MG63 (cell line): ENCODE measurements around the gene ZNF595. TPM values are rescaled to one million over a fixed set of nuclear protein-coding genes. Genes with fewer than 3 reads are reported as not detected.
"Not testable (repeated sequence)": the region's sequence is repeated elsewhere in the genome, so short reads cannot be mapped to it uniquely, and the experiment has no call there.

ENCODE experiments used
- DNase-seq: peaks from one replicate; pipeline ENCODE4 v3.0.0-alpha.2; 2020
- H3K27me3 ChIP-seq: fragments of 250-450 bp; sonication (Bioruptor Pico); 2 replicates; pipeline ENCODE4 v1.5.1; 2020; ENCODE audit warnings: mild to moderate bottlenecking, moderate library complexity
- H3K36me3 ChIP-seq: fragments of 250-450 bp; sonication (Bioruptor Pico); 2 replicates; pipeline ENCODE4 v1.5.1; 2020; ENCODE audit warnings: mild to moderate bottlenecking, moderate library complexity
- H3K4me3 ChIP-seq: fragments of 250-450 bp; sonication (Bioruptor Pico); 2 replicates; pipeline ENCODE4 v1.5.1; 2020; ENCODE audit warnings: mild to moderate bottlenecking, moderate library complexity
- H3K9me3 ChIP-seq: fragments of 250-450 bp; sonication (Bioruptor Pico); 2 replicates; pipeline ENCODE4 v1.5.1; 2020; ENCODE audit warnings: mild to moderate bottlenecking, moderate library complexity
- total RNA-seq: library from RNA; depleted of rRNA; stranded (reverse); fragments of >200 nt; shearing (Covaris generic); gene quantifications from 2 replicates; pipeline ENCODE4 v1.2.3, GENCODE V29; 2014; ENCODE audit warnings: low replicate concordance; rRNA removed

Gene ZNF595
- total RNA-seq = 2.5 and 6.6 TPM in 2 replicates

DNA sequence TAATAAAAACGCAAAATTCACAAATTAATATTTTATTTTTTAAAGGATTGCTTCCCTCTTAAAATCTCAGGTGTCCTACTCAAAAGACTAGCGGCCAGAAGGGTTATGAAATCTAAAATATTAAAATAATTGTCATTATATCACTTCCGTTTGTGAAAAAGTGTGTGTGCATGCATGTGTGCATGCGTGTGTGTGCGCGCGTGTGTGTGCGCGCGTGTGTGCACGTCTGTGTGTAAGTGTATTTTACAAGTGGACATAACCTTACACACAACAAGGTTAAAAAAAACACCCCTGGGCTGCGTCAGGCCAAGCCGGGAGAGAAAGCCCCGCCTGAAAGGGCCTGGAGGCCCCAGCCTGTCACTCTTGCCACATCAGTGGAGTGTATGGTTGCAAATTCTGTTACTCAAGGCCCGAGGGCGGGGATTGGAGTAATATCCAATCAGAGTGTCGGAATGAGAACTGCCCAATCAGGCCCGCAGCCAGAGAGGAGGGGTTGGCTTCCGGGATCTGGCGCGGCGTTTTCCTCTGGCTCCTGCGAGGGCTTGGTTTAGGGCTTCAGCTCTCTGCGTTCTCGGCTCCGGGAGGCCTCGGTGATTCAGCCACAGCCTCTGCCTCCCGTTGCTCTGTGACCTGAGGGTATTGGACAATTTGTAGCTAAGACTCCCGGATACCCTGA lies at the start of gene ZNF595:
TSS of gene ZNF595 (plus strand) at position 518 of the 676 bp plus-strand sequence. CDS start 168 bp downstream, outside the sequence.
- H3K4me3 ChIP-seq, H3K27me3 ChIP-seq, H3K9me3 ChIP-seq, H3K36me3 ChIP-seq: not testable (repeated sequence)
- peak; percentile 57 for DNase-seq

DNA sequence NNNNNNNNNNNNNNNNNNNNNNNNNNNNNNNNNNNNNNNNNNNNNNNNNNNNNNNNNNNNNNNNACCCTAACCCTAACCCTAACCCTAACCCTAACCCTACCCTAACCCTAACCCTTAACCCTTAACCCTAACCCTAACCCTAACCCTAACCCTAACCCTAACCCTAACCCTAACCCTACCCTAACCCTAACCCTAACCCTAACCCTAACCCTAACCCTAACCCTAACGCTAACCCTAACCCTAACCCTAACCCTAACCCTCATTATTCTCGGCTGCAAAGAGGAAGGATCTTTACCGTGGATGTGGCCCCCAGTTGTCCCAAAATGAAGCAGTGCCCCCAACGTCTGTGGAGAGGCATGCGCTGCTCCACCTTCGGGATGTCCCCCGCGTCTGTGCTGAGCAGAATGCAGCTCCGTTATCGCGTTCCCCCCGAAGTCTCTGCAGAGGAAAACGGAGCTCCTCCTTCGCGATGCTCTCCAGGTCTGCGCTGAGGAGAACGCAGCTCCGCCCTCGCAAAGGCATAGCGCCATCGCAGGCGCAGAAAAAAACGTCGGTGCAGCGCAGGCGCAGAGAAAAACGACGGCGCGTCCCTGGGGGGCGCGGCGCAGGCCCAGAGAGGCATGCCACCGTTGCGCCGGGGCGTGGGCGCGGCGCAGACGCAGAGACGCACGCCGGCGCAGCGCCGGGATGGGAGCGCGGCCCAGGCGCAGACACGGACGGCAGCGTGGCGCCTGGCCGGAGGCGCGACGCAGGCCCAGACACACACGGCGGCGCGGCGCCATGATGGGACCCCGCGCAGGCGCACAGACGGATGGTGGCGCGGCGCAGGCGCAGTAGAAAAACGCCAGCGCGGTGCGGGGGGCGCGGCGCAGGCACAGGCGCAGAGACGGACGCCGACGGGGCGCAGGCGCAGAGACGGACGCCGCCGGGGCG lies 42.9 kb upstream of the ZNF595 start:
- DNase-seq, H3K4me3 ChIP-seq, H3K27me3 ChIP-seq: not testable (repeated sequence)

DNA sequence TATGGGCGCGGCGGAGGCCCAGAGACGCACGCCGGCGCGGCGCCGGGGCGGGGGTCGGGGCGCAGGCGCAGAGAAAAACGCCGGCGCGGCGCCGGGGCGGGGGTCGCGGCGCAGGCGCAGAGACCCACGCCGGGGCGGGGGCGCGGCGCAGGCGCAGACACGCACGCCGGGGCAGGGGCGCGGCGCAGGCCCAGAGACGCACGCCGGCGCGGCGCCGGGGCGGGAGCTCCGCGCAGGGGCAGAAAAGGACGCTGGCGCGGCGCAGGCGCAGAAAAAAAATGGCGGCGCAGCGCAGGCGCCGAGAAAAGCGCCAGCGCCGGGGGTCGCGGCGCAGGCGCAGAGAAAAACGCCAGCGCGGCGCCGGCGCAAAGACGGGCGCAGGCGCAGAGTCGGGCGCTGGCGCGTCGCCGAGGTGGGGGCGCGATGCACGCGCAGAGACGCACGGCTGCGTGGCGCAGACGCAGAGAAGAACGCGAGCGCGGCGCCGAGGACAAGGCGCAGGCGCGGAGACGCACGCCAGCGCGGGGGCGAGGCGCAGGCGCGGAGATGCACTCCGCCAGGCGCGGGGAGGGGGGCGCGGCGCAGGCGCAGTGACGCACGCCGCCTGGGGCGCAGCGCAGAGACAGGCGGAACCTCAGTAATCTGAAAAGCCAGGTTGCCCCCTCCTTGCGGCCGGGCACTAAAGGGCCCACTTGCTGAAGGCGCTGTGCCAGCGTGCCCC lies 41.9 kb upstream of the ZNF595 start:
- DNase-seq, H3K9me3 ChIP-seq, H3K36me3 ChIP-seq, H3K27me3 ChIP-seq, H3K4me3 ChIP-seq: not testable (repeated sequence)

More for the DNA sequence above, 42.9 kb upstream of the ZNF595 start:
- H3K36me3 ChIP-seq, H3K9me3 ChIP-seq: not testable (repeated sequence)

DNA sequence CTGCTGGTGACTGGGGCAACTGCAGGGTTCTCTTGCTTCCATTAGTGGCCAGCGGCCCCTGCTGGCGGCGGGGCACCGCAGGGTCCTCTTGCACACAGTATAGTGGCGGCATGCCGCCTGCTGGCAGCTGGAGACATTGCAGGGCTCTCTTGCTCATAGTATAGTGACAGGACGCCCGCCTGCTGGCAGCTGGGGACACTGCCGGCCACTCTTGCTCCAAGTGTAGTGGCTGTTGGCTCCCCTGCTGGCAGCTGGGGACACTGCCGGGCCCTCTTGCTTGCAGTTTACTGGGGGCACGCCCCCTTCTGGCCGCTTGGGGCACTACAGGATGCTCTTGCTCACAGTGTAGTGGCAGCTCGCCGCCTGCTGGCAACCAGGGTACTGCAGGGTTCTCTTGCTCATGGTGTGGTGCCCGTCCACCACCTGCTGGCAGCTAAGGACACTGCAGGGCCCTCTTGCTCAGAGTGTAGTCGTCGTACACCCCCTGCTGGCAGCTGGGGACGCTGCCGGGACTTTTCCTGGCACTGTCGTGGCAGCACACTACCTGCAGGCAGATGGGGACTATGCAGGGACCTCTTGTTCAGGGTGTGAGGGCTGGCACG lies 41.2 kb upstream of the ZNF595 start:
- H3K4me3 ChIP-seq, H3K27me3 ChIP-seq, H3K9me3 ChIP-seq, H3K36me3 ChIP-seq: not testable (repeated sequence)
- peak; percentile 32 for DNase-seq

DNA sequence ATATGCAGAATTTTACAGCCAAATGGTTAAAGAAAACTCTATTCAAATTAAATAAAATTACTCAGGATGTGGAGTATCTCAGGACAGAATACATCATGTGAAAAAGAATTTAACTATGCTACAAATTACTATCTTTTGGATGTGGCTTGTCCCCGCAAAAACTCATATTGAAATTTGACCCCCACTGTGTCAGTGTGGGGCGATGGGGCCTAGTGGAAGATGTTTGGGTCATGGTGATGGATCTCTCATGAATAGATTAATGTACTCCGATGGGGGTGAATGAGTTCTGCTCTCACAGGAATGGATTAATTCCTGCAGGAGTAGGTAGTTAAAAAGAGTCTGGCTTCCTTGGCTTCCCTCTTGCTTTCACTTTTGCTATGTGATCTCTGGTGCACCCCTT lies 35.0 kb upstream of the ZNF595 start:
- not testable (repeated sequence) for H3K9me3 ChIP-seq, H3K4me3 ChIP-seq, DNase-seq, H3K27me3 ChIP-seq, H3K36me3 ChIP-seq

DNA sequence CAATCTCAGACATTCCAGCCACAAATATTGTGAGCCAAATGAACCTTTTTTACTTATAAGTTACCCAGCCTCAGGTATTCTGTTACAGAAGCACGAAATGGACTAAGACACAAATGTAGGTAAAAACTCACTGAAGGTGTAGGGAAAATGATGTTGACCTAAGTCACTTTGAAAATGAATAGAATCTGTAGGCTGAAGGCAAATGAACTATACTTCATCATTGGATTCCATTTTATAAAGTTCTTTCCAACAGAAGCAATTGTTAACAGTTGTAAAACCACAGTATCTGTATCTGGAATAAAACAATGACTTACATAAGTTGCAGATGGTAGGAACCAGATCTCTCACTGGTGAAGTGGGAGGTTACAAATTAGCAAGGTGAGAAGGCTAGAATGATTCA lies 34.5 kb upstream of the ZNF595 start:
- H3K36me3 ChIP-seq, DNase-seq, H3K4me3 ChIP-seq, H3K9me3 ChIP-seq, H3K27me3 ChIP-seq: not testable (repeated sequence)

DNA sequence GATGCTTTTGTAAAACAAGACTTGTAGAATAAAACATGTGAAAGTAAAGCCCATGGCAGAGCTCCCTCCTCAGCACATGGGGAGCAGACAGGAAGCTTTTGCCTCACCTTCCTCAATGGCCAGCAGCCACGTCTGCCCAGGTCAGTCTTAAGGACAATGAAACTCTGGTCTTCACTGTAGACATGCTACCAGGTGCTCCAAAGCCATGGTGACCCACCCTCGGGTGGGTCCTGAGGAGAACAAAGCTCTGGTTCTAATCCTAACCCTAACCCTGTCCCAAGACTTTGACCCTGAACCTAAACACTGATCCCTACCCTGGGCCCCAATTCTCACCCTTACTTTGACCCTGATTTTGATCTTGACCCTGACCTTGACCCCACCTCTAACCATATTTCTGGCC lies 30.2 kb upstream of the ZNF595 start:
- not testable (repeated sequence) for H3K4me3 ChIP-seq, H3K27me3 ChIP-seq, DNase-seq, H3K36me3 ChIP-seq, H3K9me3 ChIP-seq

DNA sequence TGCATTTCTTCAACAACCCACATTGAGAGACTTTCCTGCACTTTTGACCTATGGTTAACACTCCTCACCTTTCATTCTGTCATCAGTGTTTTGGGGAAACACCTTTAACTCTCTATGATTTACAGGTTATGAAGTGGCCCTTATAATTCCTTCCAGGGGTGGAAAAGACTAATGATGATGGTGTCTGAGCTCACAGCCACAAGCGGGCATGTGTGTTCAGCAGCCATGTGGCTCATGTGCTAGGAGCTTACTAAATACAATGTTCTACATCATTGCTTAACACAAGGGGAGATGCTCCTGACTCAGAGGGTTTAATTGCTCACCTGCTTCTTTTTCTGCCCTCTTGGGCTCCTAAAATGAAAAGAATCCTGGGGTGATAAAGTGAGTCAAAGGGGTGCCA lies 28.8 kb upstream of the ZNF595 start:
- H3K36me3 ChIP-seq, DNase-seq: not testable (repeated sequence)

DNA sequence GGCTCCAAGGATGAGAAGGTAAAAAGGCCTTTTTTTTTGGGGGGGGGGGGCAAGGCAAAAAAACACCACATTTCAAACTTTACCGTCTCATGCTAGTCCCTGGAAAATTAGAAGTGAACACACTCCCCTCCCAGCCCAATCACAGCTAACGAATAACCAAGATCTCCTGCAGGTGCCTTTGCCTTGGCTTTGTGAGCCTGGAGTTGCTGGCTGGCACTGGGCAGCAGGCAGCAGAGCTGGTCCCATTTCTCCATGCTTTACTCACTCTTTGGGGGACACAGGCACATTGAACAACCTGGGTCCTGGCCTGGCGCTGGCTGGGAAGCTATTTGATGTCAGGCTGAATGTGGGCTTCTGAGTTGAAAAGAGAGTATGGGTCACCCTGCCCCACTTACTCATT lies 25.6 kb upstream of the ZNF595 start:
- not testable (repeated sequence) for H3K27me3 ChIP-seq, H3K4me3 ChIP-seq, H3K9me3 ChIP-seq, DNase-seq, H3K36me3 ChIP-seq

More for the DNA sequence above, 28.8 kb upstream of the ZNF595 start:
- H3K4me3 ChIP-seq, H3K27me3 ChIP-seq, H3K9me3 ChIP-seq: not testable (repeated sequence)

DNA sequence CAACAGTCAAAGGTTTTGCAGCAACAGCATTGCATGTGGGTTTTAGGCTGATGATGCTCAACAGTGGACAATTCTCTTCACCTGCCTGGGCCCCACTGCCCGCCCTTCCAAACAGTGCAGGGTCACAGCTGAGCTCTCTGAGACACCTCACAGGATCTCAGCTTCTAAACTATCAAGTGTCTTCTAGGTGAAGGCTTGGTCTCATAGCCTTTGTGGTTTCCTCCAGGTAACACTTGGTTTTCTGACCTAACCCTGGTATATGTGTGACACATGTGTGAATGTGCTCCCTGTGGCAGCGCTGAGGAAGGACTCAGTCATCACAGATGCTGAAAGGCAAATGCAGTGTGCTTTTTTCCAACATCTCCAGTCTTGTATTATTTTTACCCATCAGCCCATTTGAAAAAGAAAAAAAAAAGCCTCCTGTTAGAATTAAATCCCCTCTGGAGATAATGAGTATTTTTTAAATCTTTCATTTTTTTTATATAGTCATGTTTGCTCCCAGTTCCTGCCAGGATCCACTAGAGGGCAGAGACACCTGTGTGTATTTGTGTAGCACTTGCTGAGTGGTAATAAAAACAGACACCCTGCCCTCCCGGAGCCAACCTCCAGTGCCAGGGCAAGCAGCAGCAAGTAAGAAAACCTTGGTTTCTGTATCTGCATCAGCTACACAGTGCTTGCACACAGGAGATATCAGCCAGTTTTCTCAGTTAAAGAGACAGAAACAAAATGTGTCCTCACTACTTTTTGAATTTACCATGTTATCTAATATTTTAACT lies 24.2 kb upstream of the ZNF595 start:
- not testable (repeated sequence) for H3K9me3 ChIP-seq, H3K36me3 ChIP-seq, DNase-seq, H3K27me3 ChIP-seq, H3K4me3 ChIP-seq

DNA sequence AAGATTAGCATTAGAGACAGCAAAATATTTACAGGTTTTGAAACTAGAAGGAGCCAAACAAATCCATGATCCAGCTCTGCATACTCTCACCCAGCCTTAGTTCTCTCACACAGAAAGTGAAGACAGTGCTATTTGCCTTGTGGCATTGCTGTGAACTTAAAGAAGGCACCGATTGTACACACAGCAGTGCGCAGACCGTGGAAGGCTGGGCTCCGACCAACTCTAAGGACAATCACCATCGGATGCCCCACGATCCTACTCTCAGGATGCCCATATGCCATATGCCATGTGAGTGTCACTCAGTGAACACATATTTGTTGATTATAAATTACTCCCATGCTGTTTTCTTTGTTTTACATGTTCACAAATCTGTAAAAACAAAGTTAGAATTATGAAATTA lies 19.8 kb upstream of the ZNF595 start:
- not testable (repeated sequence) for H3K4me3 ChIP-seq, DNase-seq, H3K27me3 ChIP-seq, H3K36me3 ChIP-seq, H3K9me3 ChIP-seq

DNA sequence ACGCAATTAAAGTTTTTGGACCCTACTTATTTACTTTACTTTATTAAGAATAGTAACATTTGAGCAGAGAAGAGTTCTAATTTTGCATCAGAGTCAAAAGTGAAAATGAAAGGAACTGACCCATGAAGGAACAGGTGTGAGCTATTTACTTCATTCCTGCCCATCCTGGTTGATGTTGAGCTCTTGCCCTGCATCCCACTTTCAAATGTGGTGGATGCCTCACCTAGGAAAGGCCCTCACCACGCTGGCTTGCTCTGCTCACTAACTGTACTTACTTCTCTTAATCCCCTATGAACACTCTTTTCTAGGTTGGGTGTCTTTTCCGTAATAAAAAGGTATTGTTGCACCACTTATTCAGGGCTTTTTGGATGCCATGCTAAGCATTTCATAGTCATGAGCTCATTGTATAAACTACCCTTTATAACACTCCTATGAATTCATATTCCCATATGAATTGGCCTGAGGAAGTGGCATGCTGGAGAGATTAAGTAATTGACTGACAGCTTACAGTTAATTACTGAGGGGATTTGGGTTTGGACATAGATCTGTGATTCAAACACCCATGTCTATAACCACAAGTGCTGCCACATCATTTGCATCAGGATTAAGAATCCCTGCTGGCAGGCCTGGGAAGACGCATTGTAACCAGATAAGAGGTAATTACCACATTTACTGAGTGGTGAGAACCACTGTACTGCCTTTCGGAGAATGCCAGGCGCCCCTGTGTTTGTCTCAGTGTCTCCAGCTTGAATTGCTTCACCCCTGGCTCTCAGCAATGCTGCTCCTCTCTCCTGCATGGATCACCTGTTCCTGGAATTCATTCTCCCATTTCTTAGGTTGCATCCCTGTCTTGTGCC lies 16.3 kb upstream of the ZNF595 start:
- not testable (repeated sequence) for H3K27me3 ChIP-seq, H3K4me3 ChIP-seq, H3K36me3 ChIP-seq, H3K9me3 ChIP-seq, DNase-seq

DNA sequence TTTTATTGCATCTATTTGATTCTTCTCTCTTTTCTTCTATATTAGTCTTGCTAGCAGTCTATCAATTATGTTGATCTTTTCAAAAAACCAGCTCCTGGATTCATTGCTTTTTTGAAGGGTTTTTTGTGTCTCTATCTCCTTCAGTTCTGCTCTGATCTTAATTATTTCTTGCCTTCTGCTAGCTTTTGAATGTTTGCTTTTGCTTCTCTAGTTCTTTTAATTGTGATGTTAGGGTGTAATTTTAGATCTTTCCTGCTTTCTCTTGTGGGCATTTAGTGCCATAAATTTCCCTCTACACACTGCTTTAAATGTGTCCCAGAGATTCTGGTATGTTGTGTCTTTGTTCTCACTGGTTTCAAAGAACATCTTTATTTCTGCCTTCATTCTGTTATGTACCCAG lies 14.9 kb upstream of the ZNF595 start:
- H3K36me3 ChIP-seq = not testable (repeated sequence)

DNA sequence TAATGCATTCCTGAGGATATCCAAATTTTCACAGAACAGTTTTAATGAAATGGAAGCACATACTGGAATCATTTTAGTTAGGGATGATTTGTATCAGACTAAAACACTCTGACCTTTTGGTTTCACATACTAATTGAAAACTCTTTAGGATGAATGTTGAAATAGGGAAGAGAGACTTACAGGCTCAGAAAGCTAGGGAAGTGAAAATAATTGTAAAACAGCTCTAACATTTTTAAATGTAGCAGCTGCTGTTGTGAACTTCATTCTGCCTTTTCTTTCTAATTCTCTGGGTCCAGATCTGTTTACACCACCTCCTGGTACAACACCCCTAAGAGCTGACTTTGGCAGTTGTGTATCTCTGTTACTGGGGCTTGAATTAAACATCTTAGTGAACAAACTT lies 9.7 kb upstream of the ZNF595 start:
- DNase-seq, H3K27me3 ChIP-seq, H3K4me3 ChIP-seq, H3K36me3 ChIP-seq, H3K9me3 ChIP-seq: not testable (repeated sequence)

More for the DNA sequence above, 14.9 kb upstream of the ZNF595 start:
- H3K27me3 ChIP-seq, DNase-seq, H3K4me3 ChIP-seq, H3K9me3 ChIP-seq: not testable (repeated sequence)

DNA sequence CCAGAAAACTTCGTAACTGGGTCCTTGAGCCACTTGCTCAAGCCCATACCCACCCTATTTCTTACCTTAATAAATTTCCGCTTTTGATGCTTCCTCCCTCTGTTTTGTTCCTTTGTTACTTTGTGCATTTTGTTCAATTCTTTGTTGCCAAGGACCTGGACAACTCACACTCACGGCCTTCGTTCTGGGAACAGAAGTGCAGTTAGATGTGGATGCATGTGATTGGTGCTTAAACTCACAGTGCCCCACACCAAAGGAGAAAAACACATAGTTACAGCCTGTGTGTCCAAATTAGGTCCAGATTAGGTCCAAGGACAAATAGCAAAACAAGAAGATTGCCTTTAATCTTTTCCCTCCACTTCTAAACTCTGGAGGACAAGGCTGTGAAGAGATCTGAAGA lies 1.9 kb upstream of the ZNF595 start:
- not testable (repeated sequence) for DNase-seq, H3K27me3 ChIP-seq, H3K36me3 ChIP-seq, H3K4me3 ChIP-seq, H3K9me3 ChIP-seq
